ENCODE results near the gene RUNX2.

RUNX2 gene

GRCh38 chr6:45605971-45606370, 277.8 kb downstream of the RUNX2 start:
- Histone ChIP-seq H3K36me3 (ENCODE audit: control insufficient read depth in 2 of 2, insufficient read depth in 1 of 2, low read length in 2 of 2) (no peaks in the 10 kb centered on the region), H3K9me3 (ENCODE audit: control insufficient read depth, insufficient read depth, low read depth, low read length) (no peaks in the 10 kb centered on the region), H3K4me3 (ENCODE audit: low read depth, low read length) (no peak overlapping the region), H3K4me1 (ENCODE audit: control insufficient read depth, insufficient read depth, low read length) (peaks cover 12% of the 10 kb centered on the region), H3K27ac (ENCODE audit: extremely low read depth, low read depth, low read length) (no peak overlapping the region)
- ChIA-PET CTCF (interaction anchor here (0.5 to 1.1 kb wide), 3 partner anchors 28 to 114 kb away, joined by 3 to 5 read pairs (median 4); no protein-coding TSS in a partner anchor), POLR2A (no interaction called here)
- no peak for TF ChIP-seq ZNF830 (tag by site-specific recombination; IDR thresholded peaks at IDR 0.05; ENCODE audit: low read depth)
- TF ChIP-seq ZNF645 (tag by site-specific recombination; IDR thresholded peaks at IDR 0.05) = no peak
- no peak for TF ChIP-seq ZNF544 (tag by site-specific recombination; IDR thresholded peaks at IDR 0.05)
- no peak for TF ChIP-seq ZBTB7A (tag by site-specific recombination; IDR thresholded peaks at IDR 0.05; ENCODE audit: low read depth)

GRCh38 chr6:45606831-45607400, 278.8 kb downstream of the RUNX2 start:
- Histone ChIP-seq H3K27ac (ENCODE audit: extremely low read depth, low read depth, low read length) (no peak overlapping the region), H3K4me1 (ENCODE audit: control insufficient read depth, insufficient read depth, low read length) (peaks cover 12% of the 10 kb centered on the region), H3K4me3 (ENCODE audit: low read depth, low read length) (no peak overlapping the region), H3K9me3 (ENCODE audit: control insufficient read depth, insufficient read depth, low read depth, low read length) (no peaks in the 10 kb centered on the region), H3K36me3 (ENCODE audit: control insufficient read depth in 2 of 2, insufficient read depth in 1 of 2, low read length in 2 of 2) (no peaks in the 10 kb centered on the region)
- CTCF ChIA-PET = interaction anchor here (0.6 to 0.7 kb wide), 2 partner anchors 610 to 976 kb away, joined by 3 read pairs; no protein-coding TSS in a partner anchor
- POLR2A ChIA-PET = no interaction called here
- TF ChIP-seq PRDM4 (tag by site-specific recombination; IDR thresholded peaks at IDR 0.05) (no peak), PRDM2 (tag by site-specific recombination; IDR thresholded peaks at IDR 0.05; ENCODE audit: borderline replicate concordance) (no peak), SCRT2 (tag by site-specific recombination; IDR thresholded peaks at IDR 0.05) (peak; percentile 25; the same call in 1 of the 2 replicates), ZNF785 (tag by site-specific recombination; IDR thresholded peaks at IDR 0.05) (no peak), ZNF354C (tag by site-specific recombination; IDR thresholded peaks at IDR 0.05; ENCODE audit: borderline replicate concordance, low read depth) (no peak), BCL11A (tag by site-specific recombination; IDR thresholded peaks at IDR 0.05; ENCODE audit: low read depth) (no peak), ZFHX2 (tag by site-specific recombination; conservative IDR thresholded peaks at IDR 0.05) (peak; percentile 59), EGR2 (tag by site-specific recombination; IDR thresholded peaks at IDR 0.05; ENCODE audit: low read depth) (peak; percentile 62), ZBTB1 (tag by site-specific recombination; IDR thresholded peaks at IDR 0.05) (no peak), ZNF394 (tag by site-specific recombination; IDR thresholded peaks at IDR 0.05; ENCODE audit: borderline replicate concordance) (no peak)
